WTC11 (cell line): ENCODE measurements around the gene GARRE1.
"Not testable (repeated sequence)": the region's sequence is repeated elsewhere in the genome, so short reads cannot be mapped to it uniquely, and the experiment has no call there.

Experiments
- CBFB ChIP-seq: sonication (generic); formaldehyde crosslinking; IDR thresholded peaks from 2 replicates; pipeline ENCODE4 v1.8.1; 2022; ENCODE audit warnings: mild to moderate bottlenecking, low read depth, missing genetic modification reagents
- CTCF ChIP-seq: fragments of 200-600 bp; IDR thresholded peaks from 2 replicates; pipeline ENCODE4 v1.8.0; 2022; ENCODE audit warnings: antibody characterized with exemption
- IRF1 ChIP-seq: sonication (generic); formaldehyde crosslinking; IDR thresholded peaks from 2 replicates; pipeline ENCODE4 v1.8.0; 2023; ENCODE audit warnings: missing genetic modification reagents
- NFYB ChIP-seq: sonication (generic); formaldehyde crosslinking; conservative IDR thresholded peaks from 2 replicates; pipeline ENCODE4 v1.8.0; 2022; ENCODE audit warnings: low read depth, missing genetic modification reagents
- NR1H2 ChIP-seq: sonication (generic); formaldehyde crosslinking; IDR thresholded peaks from 2 replicates; pipeline ENCODE4 v1.9.0; 2021; ENCODE audit warnings: mild to moderate bottlenecking, moderate library complexity, missing genetic modification reagents
- OVOL2 ChIP-seq: fragments of 250-450 bp; sonication (Bioruptor Pico); IDR thresholded peaks from 2 replicates; pipeline ENCODE4 v1.9.0; 2021; ENCODE audit warnings: mild to moderate bottlenecking, borderline replicate concordance
- SP1 ChIP-seq: sonication (generic); formaldehyde crosslinking; conservative IDR thresholded peaks from 2 replicates; pipeline ENCODE4 v1.8.1; 2022; ENCODE audit warnings: missing genetic modification reagents
- TEAD4 ChIP-seq: sonication (generic); formaldehyde crosslinking; IDR thresholded peaks from 2 replicates; pipeline ENCODE4 v1.8.0; 2022; ENCODE audit warnings: mild to moderate bottlenecking, missing genetic modification reagents

- not testable (repeated sequence) for TF ChIP-seq CTCF; IRF1 (CRISPR knock-in tag); TEAD4 (CRISPR knock-in tag); NFYB; NR1H2 (CRISPR knock-in tag); OVOL2 (CRISPR knock-in tag); SP1 (CRISPR knock-in tag); CBFB (CRISPR knock-in tag)
Measured at GRCh38 chr19:34216745-34217219, 37.6 kb upstream of the GARRE1 start.
